ENCODE data around the gene MRFAP1L1. TPM values are rescaled to one million over a fixed set of nuclear protein-coding genes. Genes with fewer than 3 reads are reported as not detected.

The MRFAP1L1 gene
- total and polyA plus RNA-seq, 7 donors, result 40.7 to 82.8 (median 53.5) TPM

DNA sequence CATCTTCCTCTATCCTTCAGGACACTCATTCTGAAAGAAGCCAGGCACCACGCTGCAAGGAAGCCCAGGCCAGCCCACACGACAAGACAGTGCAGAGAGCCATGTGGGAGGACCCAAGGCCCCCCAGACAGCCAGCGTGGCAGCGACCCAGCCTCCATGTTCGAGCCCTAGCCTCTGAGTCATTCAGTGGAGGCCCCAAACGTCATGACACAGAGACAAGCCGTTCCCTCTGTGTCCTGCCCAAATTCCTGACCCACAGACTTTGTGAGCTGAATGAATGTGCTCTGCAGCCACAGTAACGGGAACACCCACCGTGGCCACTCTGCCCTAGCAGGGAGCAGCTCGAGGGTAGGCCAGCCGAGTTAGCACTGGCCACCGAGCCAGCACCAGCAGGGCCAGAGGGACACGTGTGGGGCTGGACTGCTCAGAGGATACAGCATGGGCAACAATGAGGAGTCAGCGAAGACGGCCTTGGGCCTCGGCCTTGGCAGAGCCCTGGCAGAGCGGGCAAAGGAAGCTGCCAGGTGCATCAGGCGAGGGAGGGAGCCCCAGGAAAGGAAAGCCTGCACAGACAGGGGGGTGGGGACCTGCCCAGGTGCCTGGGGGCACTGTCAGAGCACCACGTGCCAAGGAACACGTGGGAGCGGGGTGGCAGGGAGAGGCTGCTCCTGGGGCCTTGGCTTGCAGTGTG is 14.9 kb upstream of the MRFAP1L1 start:
- no peak overlapping the region for H3K27ac ChIP-seq
- no peaks in the 10 kb centered on the region for H3K27me3 ChIP-seq
- no peak overlapping the region for H3K4me3 ChIP-seq
- intact Hi-C loops (cut with DNase I), result no loop called here
- no peaks in the 10 kb centered on the region for H3K9me3 ChIP-seq
- TF ChIP-seq EP300 (IDR thresholded peaks at IDR 0.05), result no peak
- TF ChIP-seq POLR2AphosphoS5 (IDR thresholded peaks at IDR 0.05), result no peak
- TF ChIP-seq, protein P1, sequence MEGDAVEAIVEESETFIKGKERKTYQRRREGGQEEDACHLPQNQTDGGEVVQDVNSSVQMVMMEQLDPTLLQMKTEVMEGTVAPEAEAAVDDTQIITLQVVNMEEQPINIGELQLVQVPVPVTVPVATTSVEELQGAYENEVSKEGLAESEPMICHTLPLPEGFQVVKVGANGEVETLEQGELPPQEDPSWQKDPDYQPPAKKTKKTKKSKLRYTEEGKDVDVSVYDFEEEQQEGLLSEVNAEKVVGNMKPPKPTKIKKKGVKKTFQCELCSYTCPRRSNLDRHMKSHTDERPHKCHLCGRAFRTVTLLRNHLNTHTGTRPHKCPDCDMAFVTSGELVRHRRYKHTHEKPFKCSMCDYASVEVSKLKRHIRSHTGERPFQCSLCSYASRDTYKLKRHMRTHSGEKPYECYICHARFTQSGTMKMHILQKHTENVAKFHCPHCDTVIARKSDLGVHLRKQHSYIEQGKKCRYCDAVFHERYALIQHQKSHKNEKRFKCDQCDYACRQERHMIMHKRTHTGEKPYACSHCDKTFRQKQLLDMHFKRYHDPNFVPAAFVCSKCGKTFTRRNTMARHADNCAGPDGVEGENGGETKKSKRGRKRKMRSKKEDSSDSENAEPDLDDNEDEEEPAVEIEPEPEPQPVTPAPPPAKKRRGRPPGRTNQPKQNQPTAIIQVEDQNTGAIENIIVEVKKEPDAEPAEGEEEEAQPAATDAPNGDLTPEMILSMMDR (IDR thresholded peaks at IDR 0.05), result no peak
- 89 to 92% methylated on average over 21 of the region's 21 CpGs for WGBS, 2 donors
- DNase-seq, result no peak
- peaks cover 0 to 32% (median 11%) of the 10 kb centered on the region in 4 donors for H3K4me1 ChIP-seq
- H3K36me3 ChIP-seq, result no peaks in the 10 kb centered on the region

DNA sequence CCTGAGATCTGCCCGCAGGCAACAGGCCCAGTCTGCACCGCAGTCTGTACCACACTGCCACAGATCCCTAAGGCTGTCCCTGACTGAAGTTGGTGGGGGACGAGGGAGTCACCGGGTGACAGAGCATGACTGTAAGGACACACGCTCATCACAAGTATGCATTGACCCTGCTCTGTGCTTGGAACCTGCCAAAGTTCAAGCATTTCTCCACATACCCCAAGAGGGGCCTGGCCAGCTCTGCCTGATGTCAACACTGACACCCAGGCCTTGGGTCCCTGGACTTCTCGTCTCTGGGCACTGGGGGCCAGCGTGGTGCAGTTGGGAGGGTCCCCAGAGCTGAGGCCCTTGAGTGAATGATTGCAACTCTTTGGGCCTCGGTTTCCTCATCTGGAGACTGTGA is 14.2 kb upstream of the MRFAP1L1 start:
- Histone ChIP-seq H3K4me3 (no peak overlapping the region), H3K27ac (no peak overlapping the region), H3K27me3 (no peaks in the 10 kb centered on the region), H3K36me3 (no peaks in the 10 kb centered on the region), H3K4me1 (peaks cover 0 to 26% (median 11%) of the 10 kb centered on the region in 4 donors), H3K9me3 (no peaks in the 10 kb centered on the region)
- TF ChIP-seq EP300 (IDR thresholded peaks at IDR 0.05), result no peak
- TF ChIP-seq POLR2AphosphoS5 (IDR thresholded peaks at IDR 0.05), result no peak
- TF ChIP-seq, protein P1 (IDR thresholded peaks at IDR 0.05), result no peak
- TF ChIP-seq POLR2A (IDR thresholded peaks at IDR 0.05), result no peak
- intact Hi-C loops (cut with DNase I), result no loop called here
- WGBS, 2 donors, result 95 to 96% methylated on average over 8 of the region's 8 CpGs
- DNase-seq, result no peak

DNA sequence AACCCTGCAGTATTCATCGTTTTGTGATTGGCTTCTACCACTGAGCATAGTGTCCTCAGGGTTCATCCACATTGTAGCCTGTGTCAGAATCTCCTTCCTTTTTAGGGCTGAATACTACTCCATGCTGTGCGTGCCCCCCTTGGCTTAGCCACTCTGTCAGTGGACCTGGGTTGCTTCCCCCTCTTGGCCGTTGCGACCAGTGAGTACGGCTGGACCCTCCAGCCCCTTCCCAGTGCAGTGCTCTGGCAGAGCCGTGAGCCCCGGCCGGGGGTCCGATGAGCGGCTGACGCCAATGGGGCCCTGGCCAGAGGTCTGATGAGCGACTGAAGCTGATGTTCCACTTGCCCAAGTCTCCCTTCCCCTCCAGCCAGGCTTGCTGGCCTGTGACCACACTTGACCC is 13.2 kb upstream of the MRFAP1L1 start:
- no peak for TF ChIP-seq POLR2AphosphoS5 (IDR thresholded peaks at IDR 0.05)
- TF ChIP-seq POLR2A (IDR thresholded peaks at IDR 0.05), result no peak
- TF ChIP-seq, protein P1 (IDR thresholded peaks at IDR 0.05), result no peak
- no peak for TF ChIP-seq EP300 (IDR thresholded peaks at IDR 0.05)
- Histone ChIP-seq H3K4me3 (no peak overlapping the region), H3K36me3 (no peaks in the 10 kb centered on the region), H3K27ac (no peak overlapping the region), H3K27me3 (no peaks in the 10 kb centered on the region), H3K9me3 (no peaks in the 10 kb centered on the region), H3K4me1 (peaks cover 0 to 26% (median 17%) of the 10 kb centered on the region in 4 donors)
- no peak for DNase-seq
- intact Hi-C loops (cut with DNase I), result no loop called here
- 95 to 96% methylated on average over 12 of the region's 12 CpGs for WGBS, 2 donors

DNA sequence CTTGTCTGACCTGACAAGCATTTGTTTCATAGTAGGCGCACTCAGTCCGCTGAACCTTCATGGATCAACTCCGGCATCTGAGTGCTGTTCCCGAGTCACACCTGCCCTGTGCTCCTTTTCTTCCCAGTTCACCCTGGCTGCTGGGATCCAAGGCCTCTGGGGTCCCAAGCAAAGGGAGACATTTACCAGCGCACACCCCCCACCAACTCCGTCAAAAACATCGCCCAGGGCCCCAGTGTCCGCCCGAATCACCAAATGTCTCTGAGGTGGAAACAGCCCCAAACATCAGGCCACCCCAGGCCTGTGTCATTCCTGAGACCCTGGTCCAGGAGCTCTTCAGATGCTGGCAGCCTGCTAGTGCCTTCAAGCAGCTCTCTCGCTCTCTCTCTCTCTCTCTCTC is 11.5 kb upstream of the MRFAP1L1 start:
- no peak overlapping the region for H3K27ac ChIP-seq
- H3K4me1 ChIP-seq, result peaks cover 0 to 27% (median 25%) of the 10 kb centered on the region in 4 donors
- WGBS, 2 donors, result 97 to 98% methylated on average over 10 of the region's 10 CpGs
- H3K9me3 ChIP-seq, result no peaks in the 10 kb centered on the region
- H3K4me3 ChIP-seq, result no peak overlapping the region
- intact Hi-C loops (cut with DNase I), result no loop called here
- no peak for DNase-seq
- TF ChIP-seq POLR2A (IDR thresholded peaks at IDR 0.05) (no peak), EP300 (IDR thresholded peaks at IDR 0.05) (no peak), POLR2AphosphoS5 (IDR thresholded peaks at IDR 0.05) (no peak)
- TF ChIP-seq, protein P1 (IDR thresholded peaks at IDR 0.05), result no peak
- H3K27me3 ChIP-seq, result no peaks in the 10 kb centered on the region
- no peaks in the 10 kb centered on the region for H3K36me3 ChIP-seq

All from sigmoid colon (tissue), 7 donors.